Esophagus muscularis mucosa (tissue), 4 donors: ENCODE data around the gene MGAT1.

Experiments
- EP300 ChIP-seq: sonication (generic); formaldehyde crosslinking; IDR thresholded peaks from one replicate; pipeline ENCODE4 v1.6.1; 2017; ENCODE audit warnings: antibody characterized with exemption
- POLR2A ChIP-seq: fragments of 450-650 bp; IDR thresholded peaks from one replicate; pipeline ENCODE4 v1.6.1; 2017; ENCODE audit warnings: antibody characterized with exemption, moderate library complexity, mild to moderate bottlenecking, low read depth
- TF ChIP-seq, protein P1 (sequence below), 3 experiments: fragments of 200-600 bp in 2 of 3; fragments of 450-650 bp in 1 of 3; sonication (generic) in 2 of 3; IDR thresholded peaks; one replicate each; pipeline ENCODE4 v1.5.1; 2017 to 2019; ENCODE audit warnings: antibody characterized with exemption in 3 of 3, mild to moderate bottlenecking in 2 of 3, moderate library complexity in 1 of 3

DNA sequence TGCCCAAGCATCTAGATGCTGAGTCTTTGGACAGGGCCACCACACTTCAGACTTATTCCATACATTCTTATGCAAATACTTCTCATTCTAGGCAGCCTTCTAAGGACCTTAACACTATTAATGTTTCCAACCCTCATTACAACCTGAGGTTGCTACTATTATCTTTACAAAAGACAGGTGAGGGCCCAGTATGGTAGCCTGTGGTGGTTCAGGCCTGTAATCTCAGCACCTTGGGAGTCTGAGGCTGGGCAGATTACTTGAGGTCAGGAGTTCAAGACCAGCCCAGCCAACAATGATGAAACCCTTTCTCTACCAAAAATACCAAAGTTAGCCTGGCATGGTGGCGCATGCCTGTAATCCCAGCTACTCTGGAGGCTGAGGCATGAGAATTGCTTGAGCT, 42.3 kb upstream of the MGAT1 start:
- TF ChIP-seq, protein P1, sequence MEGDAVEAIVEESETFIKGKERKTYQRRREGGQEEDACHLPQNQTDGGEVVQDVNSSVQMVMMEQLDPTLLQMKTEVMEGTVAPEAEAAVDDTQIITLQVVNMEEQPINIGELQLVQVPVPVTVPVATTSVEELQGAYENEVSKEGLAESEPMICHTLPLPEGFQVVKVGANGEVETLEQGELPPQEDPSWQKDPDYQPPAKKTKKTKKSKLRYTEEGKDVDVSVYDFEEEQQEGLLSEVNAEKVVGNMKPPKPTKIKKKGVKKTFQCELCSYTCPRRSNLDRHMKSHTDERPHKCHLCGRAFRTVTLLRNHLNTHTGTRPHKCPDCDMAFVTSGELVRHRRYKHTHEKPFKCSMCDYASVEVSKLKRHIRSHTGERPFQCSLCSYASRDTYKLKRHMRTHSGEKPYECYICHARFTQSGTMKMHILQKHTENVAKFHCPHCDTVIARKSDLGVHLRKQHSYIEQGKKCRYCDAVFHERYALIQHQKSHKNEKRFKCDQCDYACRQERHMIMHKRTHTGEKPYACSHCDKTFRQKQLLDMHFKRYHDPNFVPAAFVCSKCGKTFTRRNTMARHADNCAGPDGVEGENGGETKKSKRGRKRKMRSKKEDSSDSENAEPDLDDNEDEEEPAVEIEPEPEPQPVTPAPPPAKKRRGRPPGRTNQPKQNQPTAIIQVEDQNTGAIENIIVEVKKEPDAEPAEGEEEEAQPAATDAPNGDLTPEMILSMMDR (IDR thresholded peaks at IDR 0.05), result no peak
- no peak for TF ChIP-seq POLR2A
- no peak for TF ChIP-seq EP300
